GM12801 (cell line): Measurements from ENCODE around the gene RGMA.

ENCODE experiments used
- TF ChIP-seq, protein P1 (sequence below): IDR thresholded peaks from one replicate; pipeline ENCODE4 v1.5.1; 2011; ENCODE audit warnings: control low read depth; ENCODE audit not compliant: insufficient read length; ENCODE audit errors: extremely low read depth

The RGMA gene

DNA sequence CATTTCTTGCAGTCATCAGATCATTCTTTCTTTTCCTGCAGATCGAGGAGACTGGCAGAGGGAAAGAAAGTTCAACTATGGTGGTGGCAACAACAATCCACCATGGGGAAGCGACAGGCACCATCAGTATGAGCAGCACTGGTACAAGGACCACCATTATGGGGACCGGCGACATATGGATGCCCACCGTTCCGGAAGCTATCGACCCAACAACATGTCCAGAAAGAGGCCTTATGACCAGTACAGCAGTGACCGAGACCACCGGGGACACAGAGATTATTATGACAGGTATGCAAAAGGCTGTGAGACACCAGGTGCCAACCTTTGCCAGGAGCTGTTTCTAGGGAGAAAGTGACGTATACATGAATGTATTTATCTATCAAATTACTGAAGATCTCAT is 69.0 kb downstream of the RGMA start:
- TF ChIP-seq, protein P1, sequence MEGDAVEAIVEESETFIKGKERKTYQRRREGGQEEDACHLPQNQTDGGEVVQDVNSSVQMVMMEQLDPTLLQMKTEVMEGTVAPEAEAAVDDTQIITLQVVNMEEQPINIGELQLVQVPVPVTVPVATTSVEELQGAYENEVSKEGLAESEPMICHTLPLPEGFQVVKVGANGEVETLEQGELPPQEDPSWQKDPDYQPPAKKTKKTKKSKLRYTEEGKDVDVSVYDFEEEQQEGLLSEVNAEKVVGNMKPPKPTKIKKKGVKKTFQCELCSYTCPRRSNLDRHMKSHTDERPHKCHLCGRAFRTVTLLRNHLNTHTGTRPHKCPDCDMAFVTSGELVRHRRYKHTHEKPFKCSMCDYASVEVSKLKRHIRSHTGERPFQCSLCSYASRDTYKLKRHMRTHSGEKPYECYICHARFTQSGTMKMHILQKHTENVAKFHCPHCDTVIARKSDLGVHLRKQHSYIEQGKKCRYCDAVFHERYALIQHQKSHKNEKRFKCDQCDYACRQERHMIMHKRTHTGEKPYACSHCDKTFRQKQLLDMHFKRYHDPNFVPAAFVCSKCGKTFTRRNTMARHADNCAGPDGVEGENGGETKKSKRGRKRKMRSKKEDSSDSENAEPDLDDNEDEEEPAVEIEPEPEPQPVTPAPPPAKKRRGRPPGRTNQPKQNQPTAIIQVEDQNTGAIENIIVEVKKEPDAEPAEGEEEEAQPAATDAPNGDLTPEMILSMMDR, result no peak

DNA sequence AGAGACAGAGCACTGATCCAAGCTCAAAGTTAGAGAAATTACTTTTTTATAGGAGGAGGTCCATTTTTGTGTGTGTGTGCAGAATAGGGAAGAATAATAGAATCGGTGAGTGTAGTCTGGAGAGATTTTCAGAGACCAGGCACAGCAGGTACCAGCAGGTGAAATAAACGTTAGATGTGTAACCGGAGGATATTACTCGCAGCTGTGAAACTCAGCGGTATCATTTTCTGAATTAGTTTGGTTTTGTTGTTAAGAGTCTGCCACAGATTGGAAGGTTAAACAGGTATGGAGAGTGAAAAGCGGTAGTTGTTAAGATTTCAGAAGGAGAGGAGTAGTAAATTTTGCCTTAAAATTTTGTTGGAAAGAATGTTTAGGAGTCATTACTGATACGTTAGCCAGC is 69.9 kb downstream of the RGMA start:
- TF ChIP-seq, protein P1, result no peak

DNA sequence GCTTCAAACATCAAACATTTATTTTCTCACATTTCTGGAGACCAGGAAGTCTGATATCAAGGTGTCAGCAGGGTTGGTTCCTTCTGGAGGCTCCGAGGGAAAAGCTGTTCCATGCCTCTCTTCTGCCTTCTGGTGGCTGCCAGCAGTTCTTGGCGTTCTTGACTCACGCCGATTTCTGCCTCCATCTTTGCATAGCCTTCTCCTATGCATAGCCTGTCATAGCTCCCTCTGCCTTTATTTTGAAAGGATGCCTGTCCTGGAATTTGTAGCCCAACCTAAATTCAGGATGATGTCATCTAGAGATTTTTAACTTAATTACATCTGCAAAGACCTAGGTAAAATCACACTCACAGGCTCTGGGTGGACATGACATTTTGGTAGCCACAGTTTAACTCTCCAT is 70.4 kb downstream of the RGMA start:
- TF ChIP-seq, protein P1, result no peak

DNA sequence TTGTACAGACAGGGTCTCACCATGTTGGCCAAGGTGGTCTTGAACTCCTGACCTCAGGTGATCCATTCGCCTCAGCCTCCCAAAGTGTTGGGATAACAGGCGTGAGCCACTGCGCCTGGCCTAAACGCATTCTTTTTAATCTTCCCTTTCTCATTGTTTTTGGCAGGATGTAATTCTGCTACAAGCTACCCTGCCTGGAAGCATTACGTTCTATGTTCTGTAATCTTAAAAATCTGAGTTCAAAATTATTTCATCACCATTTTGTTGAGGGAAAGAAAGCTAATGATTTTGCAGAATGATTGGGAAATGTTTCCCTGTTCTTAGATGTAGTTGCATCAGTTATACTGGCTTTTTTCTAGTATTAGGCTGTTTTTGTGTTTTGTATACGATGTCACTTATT is 71.5 kb downstream of the RGMA start:
- TF ChIP-seq, protein P1, result no peak

DNA sequence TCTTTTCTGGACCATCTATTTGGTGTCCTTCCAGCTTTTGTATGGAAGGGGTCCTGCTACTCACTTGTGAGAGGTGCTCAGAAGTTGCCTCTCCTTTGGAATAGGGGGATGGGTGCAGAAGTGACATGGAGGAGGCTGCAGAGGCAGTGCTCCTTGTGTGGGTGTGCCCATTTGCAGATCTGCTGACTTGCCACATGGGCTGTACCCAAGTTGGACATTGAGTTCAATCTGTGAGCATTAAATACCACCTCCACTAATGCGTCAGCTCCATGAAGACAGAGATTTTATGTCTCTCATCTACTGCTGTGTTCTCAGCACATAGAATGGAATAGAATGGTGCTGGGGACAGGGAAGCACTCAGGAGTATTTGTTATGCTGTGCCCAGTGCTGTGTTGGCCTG is 76.2 kb downstream of the RGMA start:
- TF ChIP-seq, protein P1, result no peak

DNA sequence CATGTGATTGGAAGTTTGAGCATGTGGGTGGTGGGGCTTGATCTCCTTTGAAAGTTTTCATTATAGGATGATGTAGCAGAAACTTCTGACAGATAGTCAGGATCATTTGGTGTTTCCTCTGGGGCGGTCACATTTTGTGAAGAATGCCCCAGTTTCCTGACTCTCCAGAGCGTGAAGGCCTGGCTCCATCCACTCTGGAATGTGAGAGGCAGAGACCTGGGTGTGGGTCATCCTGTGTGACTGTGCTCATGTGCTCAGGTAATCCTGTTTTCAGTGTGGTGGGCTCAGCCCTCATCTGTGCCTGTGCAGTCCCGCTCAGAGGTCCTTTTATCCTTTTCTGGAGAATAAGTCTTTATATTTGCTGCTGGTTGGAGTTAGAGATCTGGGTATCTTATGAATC is 81.0 kb downstream of the RGMA start:
- TF ChIP-seq, protein P1, result no peak

DNA sequence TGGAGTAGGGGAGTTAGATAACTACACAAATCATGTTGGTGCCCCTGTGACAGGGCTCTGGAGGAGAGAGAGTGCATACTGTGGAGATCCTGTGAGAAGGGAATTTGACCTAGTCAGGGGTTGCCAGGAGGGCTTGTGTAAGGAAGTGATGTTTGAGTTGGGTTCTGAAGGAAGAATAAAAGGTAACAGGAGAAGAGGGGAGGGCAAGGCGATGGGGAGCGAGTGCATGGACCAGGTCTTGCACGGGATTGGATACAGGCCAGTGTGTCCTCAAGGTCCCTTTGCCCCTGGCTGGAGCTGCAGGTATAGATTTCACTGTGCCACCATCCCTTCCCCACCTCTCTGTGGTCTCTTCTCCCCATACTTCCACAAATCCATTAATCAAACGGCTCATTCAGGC is 83.9 kb downstream of the RGMA start:
- TF ChIP-seq, protein P1, result no peak

DNA sequence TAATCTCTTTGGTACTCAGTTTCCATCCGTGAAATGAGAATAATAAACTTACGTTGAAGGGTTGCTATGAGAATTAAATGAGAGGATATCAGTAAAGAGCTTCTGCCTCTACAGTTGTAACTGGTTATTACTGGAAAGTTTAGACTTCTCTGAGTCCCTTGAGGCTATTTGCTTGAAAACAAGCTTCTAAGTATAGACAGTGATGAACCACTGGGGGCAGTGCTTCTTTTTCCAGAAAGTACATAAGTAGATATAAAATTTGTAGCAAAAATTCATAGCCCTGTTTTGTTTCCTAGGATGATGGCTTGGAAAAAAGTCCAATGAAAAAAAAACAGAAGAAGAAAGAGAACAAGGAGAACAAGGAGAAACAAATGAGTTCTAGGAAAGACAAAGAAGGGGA is 87.1 kb downstream of the RGMA start:
- TF ChIP-seq, protein P1, result no peak
